NCI-H2227 treated with DMSO at 0.1 percent for 48 hours (cell line): ENCODE results near the gene ATXN1L.
"Not testable (repeated sequence)": the region's sequence is repeated elsewhere in the genome, so short reads cannot be mapped to it uniquely, and the experiment has no call there.

Experiments used
- DNase-seq: peaks from one replicate; lab custom pipeline; 2025; lab: John Stamatoyannopoulos, UW

Gene ATXN1L, protein sequence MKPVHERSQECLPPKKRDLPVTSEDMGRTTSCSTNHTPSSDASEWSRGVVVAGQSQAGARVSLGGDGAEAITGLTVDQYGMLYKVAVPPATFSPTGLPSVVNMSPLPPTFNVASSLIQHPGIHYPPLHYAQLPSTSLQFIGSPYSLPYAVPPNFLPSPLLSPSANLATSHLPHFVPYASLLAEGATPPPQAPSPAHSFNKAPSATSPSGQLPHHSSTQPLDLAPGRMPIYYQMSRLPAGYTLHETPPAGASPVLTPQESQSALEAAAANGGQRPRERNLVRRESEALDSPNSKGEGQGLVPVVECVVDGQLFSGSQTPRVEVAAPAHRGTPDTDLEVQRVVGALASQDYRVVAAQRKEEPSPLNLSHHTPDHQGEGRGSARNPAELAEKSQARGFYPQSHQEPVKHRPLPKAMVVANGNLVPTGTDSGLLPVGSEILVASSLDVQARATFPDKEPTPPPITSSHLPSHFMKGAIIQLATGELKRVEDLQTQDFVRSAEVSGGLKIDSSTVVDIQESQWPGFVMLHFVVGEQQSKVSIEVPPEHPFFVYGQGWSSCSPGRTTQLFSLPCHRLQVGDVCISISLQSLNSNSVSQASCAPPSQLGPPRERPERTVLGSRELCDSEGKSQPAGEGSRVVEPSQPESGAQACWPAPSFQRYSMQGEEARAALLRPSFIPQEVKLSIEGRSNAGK

DNA sequence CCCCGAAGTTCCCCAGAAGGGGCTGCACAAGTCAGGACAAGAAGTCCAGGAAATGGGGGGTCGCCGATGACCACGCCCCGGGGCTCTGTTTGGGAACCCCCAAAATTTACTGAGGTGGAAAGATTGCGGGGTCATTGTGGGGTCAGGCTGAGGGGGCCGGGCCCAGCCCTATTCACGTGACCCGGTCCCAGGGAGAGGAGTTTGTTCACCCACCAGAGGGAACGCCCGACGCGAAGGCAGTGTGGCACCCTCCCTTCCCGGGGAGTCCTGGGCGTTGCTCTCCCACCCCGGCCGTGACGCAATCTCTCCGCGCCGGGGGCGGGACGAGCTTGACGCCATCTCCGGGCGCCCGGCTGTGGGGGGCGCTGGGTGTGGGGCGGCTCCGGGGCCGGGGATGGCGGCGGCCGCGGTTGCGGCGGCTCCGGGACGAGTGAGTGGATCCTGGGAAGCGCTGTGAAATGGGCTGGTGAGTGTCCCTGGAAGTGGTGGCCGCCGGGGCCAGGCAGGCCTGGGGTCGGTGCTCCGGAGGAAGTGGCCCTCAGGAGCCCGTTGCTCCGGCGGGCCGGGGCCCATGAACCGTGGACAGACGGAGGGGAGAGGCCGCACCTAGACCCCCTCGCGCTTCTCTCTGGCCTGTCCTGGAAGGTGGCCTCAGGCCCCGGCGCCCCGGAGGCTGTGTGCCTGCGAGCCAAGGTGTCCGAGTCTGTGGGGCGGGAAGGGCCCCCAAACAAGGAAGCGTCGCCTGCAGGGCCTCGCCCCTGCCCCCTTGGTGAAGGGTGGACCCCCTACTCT is at the start of gene ATXN1L:
Gene ATXN1L (plus strand): TSS at position 338 of the 792 bp plus-strand sequence. CDS start 3,765 bp downstream, outside the sequence.
- peak; percentile 47 for DNase-seq

DNA sequence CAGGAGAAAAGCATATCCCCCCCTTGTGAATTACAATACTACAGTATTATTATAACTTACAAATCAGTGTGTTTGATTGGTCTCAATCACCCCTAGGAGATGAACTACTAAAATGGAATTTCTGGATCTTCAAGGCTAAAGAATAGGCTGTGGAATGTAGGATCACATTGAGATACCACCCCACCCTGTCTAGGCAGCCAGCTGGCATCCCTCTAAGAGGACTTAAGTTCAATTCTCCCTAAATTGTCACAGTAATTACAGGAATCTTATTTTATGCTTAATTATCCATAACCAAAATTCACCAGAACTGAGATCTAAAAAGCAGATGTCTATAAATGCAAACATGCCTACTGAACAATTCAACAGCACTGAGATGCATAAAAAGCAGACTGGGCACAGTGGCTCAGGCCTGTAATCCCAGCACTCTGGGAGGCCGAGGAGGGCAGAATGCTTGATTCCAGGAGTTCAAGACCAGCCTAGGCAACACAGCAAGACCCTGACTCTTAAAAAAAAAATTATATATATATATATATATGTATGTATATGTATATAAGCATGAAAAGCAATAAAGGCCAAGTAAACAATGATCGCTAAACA is 49.2 kb upstream of the ATXN1L start:
- no peak for DNase-seq

DNA sequence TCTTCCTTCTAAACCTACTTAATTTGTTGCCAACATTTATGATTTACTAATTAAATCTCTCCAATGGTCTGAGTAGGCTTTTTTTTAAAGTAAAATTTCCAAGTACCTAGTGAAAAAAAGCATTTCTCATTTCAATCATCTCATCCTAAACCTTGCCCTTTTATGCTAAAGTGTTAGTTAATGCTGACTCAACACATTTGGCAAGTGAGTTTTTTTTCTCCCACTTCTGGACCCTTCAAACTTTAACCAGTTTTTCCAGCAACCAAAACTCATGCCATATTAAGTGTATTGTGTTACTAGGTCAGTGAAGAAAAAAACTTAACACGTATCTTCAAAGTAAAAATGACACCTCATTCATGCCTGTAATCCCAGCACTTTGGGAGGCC is 42.5 kb upstream of the ATXN1L start:
- no peak for DNase-seq

DNA sequence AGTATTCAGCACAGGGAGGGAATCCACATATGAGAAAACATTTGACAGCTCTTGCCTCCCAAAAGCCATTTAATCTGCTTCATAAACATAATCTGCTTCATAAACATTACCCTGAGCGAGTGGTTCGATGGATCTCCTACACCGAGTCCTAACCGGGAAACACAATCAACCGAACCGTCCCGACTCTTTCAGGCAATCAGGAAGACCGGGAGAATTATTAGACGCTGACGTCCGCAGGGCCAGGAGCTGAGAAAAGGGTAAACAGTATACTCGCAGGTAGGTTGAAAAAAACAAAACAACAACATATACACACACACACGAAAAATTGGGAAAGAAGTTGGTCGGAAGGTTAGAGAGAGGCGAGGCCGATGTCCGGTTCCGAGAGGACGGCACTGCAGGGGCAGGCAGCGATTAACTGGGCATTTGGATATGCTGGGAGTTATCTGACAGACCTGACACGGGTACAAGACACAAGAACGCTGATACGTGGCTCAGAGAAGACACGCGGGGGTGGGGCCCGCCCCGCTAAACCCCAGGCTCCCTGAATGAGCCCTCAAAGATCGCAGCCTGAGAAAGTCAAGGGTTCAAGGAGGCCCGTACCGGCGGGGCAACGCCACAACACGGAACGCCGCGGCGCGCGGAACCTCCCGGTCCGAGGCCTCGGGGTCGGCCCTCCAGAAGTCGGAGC is 37.7 kb upstream of the ATXN1L start:
- DNase-seq: peak; percentile 17

DNA sequence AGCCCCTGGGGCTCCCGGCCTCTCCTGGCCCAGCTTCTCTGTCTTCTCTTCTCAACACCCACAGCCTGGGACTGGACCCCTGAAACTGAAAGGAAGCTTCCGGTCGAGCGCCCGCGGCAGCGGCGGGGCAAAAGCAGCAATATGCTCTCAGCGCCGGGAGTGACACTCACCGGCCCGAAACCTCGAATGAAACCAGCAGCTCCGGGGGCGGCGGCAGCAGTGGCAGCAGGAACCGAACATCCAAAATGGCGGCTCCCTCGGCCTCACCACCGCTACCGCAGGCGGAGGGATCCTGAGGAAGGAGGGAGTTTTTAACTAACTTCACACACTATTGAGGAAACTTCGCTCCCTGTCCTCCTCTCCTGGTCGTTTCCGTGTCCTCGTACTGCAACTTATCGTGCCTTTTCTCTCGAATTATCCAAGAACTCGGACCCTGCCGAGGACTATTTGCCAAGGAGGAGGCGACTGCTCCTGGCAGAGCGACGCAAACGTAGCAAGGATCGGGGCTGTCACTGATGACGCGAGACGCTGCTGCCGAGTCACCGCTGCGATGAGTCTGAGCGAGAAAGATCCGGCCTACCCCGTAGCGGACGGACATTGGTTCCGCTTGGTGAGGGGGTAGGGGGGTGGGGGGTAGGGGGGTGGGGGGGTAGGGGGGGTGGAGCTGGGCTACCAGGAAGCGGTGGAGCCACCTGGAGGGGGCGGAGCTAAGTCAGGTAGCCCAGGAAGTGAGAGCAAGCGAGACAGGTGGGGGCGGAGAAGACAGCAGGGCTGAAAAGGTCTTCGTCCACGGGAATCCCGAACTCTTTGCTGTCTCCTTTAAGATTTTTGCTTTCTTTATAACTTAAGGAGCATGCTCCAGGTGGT is 37.0 kb upstream of the ATXN1L start, which contains the start of gene AP1G1:
Gene AP1G1 (minus strand): TSS at position 242 of the 867 bp plus-strand sequence. CDS start 19,355 bp downstream, outside the sequence.
- peak; percentile 88 for DNase-seq

DNA sequence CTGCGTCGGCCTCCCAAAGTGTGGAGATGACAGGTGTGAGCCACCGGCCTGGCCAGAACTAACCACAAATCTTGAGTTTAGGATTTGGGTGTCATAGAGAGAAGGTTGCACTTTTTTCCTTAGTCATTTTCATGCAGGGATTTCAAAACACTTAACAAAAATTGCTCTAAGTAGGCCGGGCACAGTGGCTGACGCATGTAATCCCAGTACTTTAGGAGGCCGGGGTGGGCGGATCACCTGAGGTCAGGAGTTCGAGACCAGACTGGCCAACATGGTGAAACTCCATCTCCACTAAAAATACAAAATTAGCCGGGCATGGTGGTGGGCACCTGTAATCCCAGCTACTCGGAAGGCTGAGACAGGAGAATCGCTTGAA is 35.6 kb upstream of the ATXN1L start:
- DNase-seq: not testable (repeated sequence)

DNA sequence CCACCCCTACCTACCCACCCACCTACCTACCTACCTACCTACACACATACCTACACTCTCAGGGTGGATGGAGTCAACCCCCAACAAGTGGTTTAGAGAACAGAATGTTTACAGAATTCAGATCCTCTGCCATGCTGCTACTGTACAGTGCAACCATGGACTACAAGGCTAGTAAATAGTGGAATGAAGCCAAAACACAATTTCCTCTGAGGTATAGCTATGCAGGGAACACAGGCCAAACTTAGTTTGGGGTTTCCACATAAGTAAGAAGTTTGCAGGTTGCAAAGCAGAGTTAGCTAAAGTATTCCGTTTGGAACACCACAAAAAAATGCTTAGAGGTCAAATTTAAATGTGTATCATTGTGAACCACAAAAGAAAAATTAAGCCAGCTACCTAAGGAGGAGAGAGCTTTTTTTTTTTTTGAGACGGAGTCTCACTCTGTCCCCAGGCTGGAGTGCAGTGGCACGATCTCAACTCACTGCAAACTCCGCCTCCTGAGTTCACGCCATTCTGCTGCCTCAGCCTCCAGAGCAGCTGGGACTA is 34.4 kb upstream of the ATXN1L start:
- no peak for DNase-seq

DNA sequence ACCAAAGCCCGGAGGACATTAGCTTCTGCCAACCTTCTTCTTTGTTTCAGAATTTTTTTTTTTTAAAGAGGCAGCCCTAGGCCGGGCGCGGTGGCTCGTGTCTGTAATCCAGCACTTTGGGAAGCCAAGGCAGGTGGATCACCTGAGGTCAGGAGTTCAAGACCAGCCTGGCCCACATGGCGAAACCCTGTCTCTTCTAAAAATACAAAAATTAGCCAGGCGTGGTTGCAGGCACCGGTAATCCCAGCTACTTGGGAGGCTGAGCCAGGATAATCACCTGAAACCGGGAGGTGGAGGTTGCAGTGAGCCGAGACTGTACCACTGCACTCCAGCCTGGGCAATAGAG is 28.6 kb upstream of the ATXN1L start:
- not testable (repeated sequence) for DNase-seq

DNA sequence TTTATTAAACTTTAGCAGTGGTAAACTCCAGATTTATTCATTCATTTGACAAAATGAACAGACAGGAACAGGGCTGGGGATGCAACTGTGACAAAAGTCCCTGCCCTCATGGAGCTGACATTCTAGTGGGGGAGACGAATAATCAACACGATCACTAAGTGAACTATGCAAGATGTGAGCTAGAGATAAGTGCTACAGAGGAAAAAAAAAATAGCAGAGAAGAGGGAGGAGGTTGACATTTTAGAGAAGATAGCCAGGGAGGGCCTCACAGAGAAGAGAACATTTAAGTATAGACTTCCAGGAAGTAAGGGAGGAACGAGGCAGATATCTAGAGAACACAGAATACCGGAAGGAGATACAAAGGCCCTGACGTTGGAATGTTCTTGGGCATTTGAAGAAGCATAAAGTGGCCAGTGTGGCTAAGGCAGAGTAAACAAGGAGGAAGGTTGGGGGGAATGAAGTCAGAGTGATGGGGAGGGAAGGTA is 19.2 kb upstream of the ATXN1L start:
- DNase-seq: no peak

DNA sequence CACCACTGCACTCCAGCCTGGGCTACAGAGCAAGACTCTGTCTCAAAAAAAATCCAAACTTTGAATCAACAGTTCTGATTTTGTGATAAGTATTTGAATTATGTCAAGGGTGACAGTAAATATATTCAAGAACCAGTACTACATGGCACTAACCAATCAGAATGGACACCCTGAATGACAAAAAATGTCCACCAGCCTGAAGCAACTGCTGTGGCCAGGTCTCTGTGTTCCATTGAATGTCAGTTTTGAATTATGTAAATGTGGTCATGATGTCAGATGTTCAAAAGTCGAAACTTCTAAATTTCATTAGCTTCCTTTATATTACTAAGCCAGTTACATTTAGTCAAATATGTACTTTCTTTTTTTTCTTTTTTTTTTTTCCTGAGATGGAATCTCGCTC is 15.4 kb upstream of the ATXN1L start:
- DNase-seq: no peak

DNA sequence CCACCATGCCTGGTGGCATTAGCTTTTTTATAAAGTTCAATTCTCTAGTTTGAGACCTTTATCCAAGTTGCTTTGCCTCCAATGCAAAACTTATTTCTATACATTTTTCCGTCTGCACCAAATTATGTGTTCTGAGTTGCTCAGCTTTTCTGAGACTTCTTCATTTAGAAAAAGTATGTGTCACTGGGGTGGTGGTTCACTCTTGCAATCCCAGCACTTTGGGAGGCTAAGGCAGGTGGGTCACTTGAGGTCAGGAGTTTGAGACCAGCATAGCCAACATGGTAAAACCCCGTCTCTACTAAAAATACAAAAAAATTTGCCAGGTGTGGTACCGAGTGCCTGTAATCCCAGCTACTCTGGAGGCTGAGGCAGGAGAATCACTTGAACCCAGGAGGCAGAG is 14.1 kb upstream of the ATXN1L start:
- DNase-seq: not testable (repeated sequence)

DNA sequence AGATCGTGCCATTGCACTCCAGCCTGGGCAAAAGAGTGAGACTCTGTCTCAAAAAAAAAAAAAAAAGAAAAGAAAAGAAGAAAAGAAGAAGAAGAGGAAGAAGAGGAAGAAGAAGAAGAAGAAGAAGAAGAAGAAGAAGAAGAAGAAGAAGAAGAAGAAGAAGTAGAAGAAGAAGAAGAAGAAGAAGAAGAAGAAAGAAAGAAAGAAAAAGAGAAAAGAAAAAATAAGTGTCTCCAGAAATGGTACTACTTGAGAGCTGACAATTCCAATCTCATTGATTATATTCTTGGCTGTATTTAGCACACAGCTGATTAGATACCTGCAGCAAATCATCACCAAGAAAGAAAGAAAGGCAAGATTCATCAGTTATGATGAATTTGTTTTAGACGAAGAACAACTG is 13.7 kb upstream of the ATXN1L start:
- not testable (repeated sequence) for DNase-seq

DNA sequence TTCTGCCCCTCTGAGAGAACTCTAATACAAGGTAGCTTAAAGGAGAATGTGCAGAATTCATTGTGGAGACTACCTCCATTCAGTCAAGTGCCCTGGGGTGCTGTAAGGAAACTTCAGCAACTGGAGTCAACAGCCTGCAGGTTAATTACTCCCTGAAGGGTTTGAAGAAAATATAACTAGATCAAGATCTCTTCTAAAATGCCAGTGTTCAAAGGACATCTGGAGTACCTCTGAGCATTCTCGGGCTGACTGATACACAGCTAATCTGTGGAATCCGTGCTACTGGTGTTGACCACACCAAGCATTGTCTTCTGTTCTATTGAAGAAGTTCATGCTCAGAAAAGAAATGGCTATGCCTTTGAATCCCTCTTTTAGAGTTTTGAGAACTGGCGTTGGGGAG is 11.5 kb upstream of the ATXN1L start:
- DNase-seq: no peak

DNA sequence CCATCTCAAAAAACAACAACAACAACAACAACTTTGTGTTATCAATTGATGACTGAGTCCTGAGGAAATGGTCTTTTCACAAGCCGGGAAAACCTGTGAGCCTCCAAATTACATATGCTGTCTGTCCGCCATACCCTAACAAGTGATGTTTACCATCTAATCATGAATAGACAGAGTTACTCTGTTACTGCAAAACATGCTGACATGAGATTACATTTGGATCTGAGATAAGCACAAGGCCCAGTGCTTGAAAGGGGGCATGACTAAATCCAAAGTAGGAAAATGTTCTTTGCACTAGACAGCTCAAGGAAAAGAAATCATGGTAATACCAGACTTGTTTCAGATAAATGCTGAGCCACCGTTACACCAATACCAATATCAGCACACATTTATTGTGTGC is 8.6 kb upstream of the ATXN1L start:
- DNase-seq: no peak

DNA sequence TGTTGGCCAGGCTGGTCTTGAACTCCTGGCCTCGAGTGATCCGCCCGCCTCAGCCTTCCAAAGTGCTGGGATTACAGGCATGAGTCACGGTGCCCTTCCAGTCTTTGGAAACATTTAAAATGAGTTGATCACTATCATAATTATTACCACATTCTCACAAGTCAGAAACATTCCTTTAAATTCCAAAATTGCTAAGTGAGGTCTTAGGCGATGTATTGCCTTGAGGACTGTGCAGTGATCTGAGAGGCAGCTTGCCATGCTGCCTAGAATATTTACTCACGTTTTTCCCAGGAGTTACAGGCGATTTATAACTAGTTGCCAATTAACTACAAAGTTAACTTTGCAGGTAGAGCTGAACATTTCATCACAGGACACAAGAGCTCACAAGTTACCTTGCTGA is 5.7 kb upstream of the ATXN1L start:
- no peak for DNase-seq

DNA sequence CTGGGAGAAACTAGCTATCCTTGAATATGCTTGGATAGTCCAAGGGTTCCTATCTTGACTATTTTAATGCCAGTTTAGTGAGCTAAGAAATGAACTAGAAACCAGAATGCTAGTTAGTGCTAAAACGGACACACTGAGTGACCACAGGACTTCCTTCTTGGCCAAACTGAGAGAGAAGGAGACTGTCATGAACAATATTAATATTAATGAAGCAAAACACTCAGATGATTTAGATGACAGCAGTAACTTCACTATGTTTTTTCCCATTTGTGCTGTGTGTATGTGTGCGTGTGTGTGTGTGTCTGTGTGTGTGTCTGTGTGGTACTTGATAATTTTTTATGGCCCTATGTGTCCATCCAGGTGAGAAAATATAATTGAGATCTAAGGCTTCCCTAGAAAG is 2.2 kb upstream of the ATXN1L start:
- no peak for DNase-seq

DNA sequence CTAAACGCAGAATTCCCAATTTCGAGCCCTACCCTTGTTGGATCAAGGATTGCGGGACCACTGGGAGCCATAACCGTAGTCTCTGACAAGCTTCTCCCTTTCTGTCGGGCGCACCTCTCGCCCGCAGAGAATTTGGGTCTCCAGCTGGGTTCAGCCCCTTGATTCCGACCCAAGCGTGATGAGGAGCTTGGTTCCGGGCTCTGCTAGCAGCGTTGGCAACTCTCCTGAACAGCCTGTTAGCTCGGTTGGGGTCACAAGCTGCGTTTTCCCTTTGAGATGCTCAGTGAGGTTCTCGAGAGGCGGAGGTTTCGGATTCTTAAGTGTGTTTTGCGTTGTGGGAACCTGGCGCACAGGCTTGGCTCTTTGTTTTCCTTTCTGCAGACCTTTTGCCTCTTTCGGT is 655 bp downstream of the ATXN1L start:
- peak; percentile 0 for DNase-seq

DNA sequence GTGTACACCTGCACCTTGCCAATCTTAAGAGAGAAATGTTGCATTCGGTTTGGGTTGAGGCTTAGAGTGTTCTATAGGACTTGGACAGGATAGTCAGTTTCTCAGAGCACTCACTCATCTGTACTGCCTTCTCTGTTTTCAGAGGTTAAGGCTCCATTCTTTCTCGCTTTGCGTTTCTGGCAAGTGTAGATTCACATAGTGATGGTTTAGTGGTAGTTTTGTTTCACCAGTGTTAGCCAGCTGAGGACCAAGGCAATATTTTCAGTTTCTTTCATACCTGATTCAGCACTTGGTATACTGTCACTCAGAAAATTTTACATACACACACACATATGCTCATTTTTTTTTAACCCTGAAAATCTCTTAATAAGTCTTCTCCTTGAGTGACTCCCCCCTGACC is 1.3 kb downstream of the ATXN1L start:
- DNase-seq: no peak

DNA sequence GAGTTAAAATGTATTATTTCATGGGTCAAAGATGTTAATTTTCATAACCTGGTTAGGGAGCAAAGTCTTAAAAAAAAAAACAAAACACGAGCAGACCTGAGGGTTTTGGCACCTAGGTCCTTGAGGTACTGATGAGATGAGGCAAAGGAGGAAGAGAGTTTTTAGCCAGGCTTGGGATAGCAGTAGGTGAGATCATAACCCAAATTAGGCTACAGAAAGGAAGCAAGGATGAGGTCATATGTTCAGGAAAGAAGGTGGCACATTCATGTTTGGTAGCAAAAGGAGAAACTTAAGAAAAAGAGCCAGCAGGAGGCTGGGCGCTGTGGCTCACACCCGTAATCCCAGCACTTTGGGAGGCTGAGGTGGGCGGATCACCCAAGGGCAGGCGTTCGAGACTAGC is 2.8 kb downstream of the ATXN1L start:
- no peak for DNase-seq

DNA sequence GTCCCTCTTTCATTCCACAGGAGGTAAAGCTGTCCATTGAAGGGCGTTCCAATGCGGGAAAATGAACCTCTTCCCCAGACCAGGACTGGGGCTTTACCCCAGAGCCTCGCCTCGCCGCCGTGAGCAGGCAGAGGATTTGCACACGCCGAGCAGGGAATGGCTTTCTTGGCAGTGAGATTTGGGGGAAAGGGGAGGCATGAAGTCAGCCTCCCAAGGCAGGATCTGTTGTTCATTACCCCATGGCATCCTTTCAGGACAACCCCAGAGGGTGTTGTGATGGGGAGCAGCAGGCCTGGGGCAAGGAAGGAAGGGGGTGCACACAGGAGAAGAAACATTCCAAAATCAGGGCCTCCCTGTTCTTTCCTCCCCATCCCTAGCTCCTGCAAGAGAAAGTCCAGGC is 6.0 kb downstream of the ATXN1L start:
- DNase-seq: no peak
